ENCODE measurements around the gene STRBP. TPM values are rescaled to one million over a fixed set of nuclear protein-coding genes. Genes with fewer than 3 reads are reported as not detected.
"Not testable (repeated sequence)": the region's sequence is repeated elsewhere in the genome, so short reads cannot be mapped to it uniquely, and the experiment has no call there.

Gene STRBP
- polyA plus RNA-seq, 4 donors, result 43.5 to 52.3 (median 49.4) TPM

DNA sequence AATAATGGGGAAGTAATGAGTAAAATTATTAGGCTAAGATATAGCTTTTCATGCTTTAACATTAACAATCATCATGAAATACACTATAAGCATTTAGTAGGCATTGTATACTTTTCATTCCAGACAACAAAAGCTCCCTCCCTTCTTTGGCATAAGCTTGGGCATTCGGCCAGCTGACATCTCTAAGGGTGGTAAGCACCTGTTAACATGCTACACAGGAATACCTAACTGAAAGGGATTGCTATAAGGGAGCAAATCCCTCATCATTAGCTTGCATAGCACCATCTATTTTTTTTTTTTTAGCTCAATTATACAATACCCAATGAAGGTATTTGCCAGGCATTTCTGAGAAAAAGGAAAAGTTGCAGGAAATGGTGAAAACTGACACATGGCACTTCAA is 16.6 kb downstream of the STRBP start:
- no peak for DNase-seq (ENCODE audit: low read depth in 4 of 4, low spot score in 2 of 4)

DNA sequence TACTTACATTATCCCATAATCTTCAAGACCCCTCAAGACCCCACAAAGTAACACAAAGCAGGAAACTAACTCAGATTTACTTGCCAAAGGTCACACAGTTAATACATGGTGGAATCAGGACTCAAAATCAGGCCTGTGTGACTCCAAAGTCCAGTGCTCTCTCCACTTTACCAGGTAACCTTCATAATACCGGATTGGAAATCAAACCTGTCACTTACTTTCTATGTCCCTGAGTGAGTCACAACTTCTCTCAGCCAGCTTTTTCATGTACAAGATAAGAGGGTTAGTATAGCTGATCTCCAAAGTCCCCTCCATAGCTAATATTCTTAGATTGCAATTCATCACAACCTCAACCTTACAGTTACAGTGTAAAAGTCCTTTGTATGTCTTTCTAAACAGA is 17.1 kb downstream of the STRBP start:
- no peak for DNase-seq (ENCODE audit: low read depth in 4 of 4, low spot score in 2 of 4)

DNA sequence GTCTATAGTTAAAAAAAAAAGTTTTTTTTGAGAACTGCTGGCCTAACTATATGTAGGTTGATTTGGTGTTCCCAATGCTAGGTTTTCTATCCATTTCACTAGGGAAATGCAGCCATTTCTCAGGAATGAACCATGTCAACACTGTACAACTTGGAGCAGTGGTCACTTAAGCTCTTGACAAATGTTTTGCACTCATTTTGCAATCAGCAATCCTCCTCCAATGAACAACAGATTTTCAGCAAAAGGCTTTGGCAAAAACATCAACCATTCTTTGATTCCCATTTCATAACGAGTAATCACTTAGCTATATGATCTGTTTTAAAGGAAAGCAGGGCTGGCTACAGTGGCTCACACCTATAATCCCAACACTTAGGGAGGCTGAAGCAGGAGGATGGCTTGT is 17.9 kb downstream of the STRBP start:
- DNase-seq (ENCODE audit: low read depth in 4 of 4, low spot score in 2 of 4), result no peak

DNA sequence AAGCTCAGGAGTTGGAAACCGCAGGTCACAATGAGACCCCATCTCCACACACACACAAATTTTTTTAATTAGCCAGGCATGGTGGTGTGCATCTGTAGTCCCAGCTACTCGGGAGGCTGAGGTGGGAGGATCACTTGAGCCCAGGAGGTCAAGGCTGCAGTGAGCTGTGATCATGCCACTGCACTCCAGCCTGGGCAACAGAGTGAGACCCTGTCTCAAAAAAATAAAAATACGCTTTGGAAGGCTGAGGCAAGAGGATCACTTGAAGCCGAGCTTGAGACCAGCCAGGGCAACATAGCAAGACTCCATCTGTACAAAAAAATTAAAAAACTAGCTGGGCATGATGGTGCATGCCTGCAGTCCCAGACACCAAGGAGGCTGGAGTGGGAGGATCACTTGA is 19.2 kb downstream of the STRBP start:
- DNase-seq (ENCODE audit: low read depth in 4 of 4, low spot score in 2 of 4), result not testable (repeated sequence)

DNA sequence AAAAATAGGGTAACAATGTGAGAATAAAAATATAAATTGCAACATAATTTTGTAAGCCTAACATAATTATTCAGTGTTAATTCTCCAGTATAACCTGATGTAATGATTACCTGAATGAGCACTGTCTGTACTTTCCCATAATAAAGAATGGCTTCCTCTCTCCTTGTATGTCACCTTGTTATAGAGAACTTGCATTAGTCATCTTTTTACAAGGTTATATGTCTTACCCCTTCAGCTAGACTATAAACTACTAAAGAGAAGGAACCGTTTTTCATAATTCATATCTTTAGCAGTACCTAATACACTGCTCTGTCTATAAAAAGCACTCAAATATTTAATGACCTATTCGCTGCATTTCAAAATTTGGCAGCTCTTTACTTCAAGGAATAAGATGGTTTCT is 19.8 kb downstream of the STRBP start:
- no peak for DNase-seq (ENCODE audit: low read depth in 4 of 4, low spot score in 2 of 4)

DNA sequence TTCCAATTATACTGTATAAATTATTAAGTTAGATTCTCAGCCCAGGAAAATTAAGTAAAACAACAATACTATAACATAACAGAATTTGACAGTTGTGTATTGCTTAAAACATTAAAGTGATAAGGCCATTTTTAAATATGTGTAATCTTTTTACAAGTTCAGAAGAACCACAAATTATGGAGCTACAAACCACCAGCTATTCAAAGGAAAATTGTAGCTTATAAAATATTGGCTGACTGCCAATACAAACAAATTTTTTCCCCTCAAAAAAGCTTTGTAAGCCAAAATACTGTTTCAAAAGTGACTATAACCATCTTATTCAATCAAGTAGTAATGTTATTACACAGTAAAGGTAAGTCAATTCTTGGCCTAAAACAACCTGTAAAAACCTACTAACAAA is 21.9 kb downstream of the STRBP start:
- no peak for DNase-seq (ENCODE audit: low read depth in 4 of 4, low spot score in 2 of 4)

DNA sequence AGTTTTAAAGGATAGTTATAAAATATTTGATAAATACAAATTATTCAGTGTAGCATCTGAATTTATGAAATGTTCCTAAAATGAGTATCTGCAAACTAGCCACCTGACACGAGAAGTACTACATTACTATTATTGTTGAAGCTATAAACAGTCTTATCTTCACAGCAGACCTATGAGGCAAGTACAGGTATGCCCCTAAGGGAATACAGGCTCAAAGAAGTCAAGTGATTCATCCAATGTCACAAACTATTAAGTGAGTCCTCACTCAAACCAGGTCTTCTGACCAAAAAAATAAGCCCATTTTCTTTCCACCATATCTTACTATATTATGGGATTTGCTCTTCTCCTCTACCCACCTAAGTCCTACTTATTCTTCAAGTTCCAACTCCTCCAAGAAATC is 28.7 kb downstream of the STRBP start:
- DNase-seq (ENCODE audit: low read depth in 4 of 4, low spot score in 2 of 4), result no peak

DNA sequence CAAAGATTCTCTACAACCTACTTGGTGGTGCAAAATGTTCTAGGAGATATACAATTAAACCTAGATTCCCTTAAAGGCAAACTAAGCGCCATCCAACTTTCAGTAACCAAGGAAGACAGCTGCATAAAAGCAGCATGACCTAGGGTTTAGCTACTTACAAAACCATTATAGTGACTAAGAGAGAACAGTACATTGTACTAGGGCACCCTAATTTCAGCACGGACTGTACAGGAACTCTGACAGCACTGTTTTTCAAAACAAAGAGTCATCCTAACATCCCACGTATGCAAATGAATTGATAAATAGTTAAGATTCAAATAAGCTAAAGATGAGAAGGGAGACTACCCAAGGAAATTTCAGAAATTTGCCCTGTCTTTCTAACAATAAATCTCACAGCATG is 30.0 kb downstream of the STRBP start:
- DNase-seq (ENCODE audit: low read depth in 4 of 4, low spot score in 2 of 4), result no peak

DNA sequence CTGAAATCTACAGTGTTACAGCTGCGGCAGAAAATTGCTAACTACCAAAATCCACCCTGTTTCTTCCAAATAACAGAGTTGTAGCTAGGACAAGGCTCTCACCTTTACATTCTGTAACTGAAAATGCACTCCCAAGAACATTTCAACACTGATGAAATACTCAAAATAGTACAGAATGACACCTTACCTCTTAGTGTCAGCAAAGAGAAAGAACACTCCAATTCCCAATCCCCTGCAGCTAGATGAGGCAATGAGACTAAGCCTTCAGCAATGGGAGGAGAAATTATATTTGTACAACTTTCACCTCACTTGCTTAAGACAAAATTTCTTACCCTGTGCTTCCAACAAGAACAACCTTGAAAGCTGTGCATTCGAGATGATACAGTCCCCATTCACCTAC is 31.2 kb downstream of the STRBP start:
- DNase-seq (ENCODE audit: low read depth in 4 of 4, low spot score in 2 of 4), result no peak

DNA sequence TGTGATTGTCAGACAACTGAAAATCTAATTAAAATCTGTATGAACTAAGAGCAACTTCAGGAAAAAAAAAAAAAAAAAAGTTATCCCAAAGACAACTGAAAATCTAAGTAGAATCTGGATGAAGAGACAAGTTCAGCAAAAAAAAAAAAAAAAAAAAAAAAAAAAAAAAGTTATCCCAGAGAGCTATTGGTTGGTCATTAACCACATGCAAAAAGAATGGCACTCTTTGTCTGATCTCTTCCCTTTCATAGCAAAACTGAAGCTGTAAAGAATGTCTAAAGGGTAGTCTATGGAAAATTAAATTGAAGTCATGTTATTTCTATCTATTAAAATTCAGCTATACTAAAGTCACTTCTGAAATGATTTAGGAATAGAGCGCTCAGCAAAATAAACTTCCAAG is 32.9 kb downstream of the STRBP start:
- no peak for DNase-seq (ENCODE audit: low read depth in 4 of 4, low spot score in 2 of 4)

DNA sequence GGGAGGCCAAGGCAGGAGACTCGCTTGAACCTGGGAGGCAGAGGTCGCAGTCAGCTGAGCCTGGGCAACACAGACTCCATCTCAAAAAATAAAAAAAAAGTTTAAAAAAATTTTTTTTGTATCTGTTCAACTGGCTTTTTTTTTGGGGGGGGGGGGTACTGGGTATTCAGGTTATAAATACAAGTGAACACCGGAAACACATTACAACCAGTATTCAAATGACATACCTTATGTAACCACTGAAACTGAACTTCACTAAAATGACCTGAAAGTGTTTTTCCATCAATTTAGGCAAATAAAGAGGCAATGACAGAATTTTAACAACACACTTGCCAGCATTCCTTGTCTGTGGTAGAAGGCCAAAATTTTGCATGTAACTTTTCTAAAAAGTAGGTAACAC is 33.5 kb downstream of the STRBP start:
- no peak for DNase-seq (ENCODE audit: low read depth in 4 of 4, low spot score in 2 of 4)

DNA sequence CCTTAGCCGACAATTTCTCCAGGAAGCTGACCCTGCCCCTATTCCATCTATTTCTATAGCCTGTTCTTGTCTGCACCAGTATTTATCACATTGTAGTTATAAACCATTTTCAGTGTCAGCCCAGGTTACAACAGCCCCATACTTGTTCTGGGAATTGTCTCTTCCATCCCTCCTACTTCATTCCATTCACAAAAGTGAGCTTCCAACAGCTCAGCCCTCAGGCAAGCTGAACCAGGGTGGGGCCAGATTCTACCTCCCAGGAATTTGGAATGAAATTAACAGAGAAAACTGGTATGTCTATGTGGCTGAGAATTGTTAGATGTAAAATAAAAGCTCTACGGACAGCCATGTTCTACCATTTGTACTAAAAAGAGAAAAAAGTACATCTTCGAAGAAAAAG is 36.1 kb downstream of the STRBP start:
- no peak for DNase-seq (ENCODE audit: low read depth in 4 of 4, low spot score in 2 of 4)

DNA sequence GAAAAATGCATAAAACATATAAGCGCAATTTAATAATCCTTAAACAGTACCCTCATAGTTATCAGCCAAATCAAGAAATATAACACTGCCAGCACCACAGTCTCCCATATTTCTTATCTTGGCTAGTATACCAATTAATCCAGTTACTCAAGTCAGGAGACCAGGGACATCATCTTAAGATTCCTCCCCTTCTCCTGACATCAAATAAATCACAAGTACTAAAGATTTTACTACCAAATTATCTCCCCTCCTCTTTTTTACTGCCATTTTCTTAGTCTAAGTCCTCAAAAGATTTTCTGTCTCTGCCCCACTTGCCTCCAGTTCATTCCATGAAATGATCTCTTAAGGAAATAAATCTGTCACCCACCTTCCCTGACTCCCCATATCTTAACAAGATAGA is 37.0 kb downstream of the STRBP start:
- no peak for DNase-seq (ENCODE audit: low read depth in 4 of 4, low spot score in 2 of 4)

DNA sequence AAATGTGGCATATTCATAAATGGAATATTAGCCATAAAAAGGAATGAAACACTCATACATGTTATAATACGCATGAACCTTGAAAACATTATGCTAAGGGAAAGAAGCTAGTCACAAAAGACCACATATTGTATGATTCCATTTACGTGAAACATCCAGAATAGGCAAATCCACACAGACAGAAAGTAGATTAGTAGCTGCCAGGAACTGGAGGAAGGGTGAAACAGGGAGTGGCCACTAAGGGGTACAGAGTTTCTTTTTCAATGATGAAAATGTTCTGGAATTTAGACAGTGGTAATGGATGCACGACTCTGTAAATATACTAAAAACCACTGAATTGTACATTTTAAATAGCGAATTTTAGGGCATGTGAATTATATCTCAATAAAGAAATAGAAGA is 39.4 kb downstream of the STRBP start:
- DNase-seq (ENCODE audit: low read depth in 4 of 4, low spot score in 2 of 4), result no peak

DNA sequence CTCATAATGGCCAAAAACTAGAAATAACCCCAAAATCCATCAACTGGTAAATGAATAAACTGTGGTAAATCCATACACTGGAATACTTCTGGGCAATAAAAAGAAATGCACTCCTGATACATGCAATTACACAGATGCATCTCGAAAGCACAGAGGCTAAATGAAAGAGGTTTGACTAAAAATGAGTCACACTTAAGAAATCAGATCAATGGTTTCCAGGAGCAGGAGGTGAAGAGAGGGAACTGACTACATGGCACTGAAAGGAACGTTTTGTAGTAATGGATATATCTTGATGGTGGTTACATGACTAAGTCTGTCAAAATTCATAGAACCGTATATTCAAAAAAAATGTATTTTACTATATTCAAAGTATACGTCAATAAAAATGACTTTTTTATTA is 42.4 kb downstream of the STRBP start:
- no peak for DNase-seq (ENCODE audit: low read depth in 4 of 4, low spot score in 2 of 4)

DNA sequence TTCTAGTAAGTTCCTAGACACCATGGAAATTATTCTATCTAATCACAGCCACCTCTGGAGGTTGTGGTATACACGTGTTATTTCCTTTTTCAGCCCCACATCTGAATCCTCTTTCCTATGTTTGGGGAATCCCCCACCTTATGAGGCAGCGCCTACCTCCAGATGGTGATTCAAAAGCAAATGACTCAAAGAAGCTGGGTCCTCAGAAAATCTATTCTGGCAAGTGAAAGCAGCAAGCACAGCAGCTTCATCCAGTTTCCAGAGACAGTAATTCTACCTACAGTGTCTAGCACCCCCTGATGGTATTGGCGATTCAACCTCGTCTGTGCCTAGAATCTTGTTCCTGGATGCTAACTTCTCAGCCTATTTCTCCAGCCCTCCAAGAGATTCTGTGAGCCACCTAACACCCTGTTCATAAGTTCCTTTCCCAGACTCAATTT is 43.0 kb downstream of the STRBP start:
- DNase-seq (ENCODE audit: low read depth in 4 of 4, low spot score in 2 of 4), result no peak

DNA sequence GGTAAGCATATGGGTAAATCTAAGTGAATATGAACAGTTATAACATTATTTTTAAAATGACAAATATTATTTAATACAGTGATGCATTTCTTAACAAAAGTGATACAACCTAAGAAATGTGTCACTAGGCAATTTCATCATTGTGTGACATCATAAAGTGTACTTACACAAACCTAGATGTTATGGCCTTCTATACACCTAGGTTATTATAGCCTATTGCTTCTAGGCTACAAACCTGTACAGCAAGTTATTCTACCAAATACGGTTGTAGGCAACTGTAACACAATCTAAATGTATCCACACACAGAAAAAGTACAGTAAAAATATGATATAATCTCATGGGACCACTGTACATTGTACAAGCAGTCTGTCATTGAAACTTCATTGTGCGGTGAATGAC is 48.3 kb downstream of the STRBP start:
- DNase-seq (ENCODE audit: low read depth in 4 of 4, low spot score in 2 of 4), result no peak

DNA sequence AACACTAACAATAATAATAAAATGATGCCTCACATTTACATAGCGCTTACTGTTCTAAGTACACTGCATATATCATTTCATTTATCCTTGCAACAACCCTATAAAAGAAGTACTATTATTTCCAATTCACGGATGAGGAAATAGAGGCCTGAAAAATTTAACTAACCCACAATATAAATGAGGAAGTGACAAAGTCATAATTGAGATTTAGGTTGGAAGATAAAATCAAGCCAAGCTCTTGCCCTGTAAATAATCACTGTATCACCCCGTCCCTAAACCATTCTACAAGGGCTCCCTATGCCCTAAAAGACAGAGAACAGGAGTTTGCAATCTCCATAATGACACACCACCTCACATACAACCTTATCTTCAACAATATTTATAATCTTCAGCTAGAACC is 49.6 kb downstream of the STRBP start:
- DNase-seq (ENCODE audit: low read depth in 4 of 4, low spot score in 2 of 4), result no peak

DNA sequence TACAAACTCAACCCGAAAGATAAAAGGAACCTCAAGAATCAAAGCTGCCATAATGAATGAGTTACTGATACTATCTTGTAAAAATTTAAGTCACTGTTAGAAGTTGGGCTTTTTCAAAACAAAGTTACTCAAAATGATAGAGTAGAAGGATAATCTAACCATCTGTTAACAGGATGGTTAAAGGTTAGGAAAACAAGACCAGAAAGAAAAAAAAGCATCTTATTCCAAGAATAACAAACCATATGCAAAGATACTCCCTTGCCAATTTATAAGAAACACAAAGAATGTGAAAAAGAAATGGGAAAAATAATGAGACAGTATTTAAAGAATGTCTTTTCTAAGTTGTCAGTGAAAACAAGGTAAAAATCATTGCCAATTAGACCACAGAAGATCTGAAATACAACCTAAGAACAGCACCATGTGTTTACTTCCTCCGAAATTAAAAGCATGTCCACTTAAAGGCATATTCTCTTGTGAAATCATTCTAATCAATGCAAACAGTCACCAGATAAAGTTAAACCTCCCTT is 51.2 kb downstream of the STRBP start:
- no peak for DNase-seq (ENCODE audit: low read depth in 4 of 4, low spot score in 2 of 4)

DNA sequence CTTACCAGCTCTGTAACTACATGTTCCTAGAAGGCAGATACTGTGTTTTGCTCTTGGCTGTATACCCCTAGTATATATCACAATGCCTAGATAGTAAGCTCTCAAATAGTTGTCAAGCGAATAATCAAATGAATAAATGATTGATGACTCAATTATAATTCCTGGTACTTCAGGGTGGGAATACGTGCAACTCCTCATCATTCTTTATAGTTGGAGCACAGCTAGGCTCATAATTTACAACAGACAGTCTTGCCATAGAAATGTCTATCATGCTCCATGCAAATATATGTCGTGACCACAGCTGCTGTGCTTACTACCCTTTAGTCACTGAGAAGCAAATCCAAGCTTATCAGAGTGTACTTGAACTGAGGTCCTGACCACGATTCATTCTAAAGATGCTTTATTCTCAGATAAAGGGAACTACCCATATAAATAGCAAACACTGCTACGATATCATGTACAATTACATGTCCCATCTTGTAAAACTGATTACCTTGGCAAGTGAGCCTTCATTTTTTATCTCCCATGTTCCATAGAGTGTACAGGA is 52.1 kb downstream of the STRBP start:
- no peak for DNase-seq (ENCODE audit: low read depth in 4 of 4, low spot score in 2 of 4)

DNA sequence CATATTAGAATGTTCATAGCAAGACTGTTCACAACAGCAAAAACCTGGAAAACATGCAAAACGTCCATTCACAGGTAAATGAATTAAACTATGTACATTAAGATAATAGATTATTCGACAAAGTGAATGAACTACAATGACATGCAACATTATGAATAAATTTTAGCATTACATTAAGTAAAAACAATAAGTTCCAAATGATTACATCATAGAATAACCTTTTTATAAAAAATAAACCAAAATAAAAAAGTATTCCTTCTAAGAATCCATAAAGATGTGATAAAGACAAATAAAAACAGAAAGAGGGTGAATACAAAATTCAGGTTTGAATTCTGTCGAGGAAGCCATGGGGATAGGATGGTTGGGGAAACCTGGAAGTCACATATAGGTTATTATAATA is 57.3 kb downstream of the STRBP start:
- DNase-seq (ENCODE audit: low read depth in 4 of 4, low spot score in 2 of 4), result no peak

DNA sequence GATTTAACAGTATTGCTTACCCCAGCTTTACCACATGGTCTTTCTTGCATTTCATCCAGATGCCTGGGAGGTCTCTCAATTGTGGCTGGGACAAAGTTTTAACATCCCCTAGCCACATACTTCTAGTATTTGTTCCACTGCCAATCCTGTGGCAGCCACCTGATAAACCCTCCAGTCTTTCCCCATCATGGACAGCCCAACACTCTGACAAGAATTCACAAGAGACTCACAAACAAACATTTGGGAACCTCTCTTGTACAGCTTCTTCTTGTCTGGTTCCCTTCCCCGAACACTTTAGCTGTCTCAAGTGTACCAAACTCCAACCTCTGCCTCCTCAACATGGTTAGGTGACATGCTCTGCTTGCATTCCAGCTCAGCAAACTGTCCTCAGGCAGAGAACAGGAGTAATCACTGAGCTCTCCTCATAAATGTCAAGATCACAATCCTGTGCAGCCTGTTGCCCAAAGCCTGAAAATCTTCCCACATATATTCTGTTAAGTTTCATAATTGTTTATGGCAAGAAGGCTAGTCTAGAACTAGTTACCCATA is 59.7 kb downstream of the STRBP start:
- no peak for DNase-seq (ENCODE audit: low read depth in 4 of 4, low spot score in 2 of 4)

DNA sequence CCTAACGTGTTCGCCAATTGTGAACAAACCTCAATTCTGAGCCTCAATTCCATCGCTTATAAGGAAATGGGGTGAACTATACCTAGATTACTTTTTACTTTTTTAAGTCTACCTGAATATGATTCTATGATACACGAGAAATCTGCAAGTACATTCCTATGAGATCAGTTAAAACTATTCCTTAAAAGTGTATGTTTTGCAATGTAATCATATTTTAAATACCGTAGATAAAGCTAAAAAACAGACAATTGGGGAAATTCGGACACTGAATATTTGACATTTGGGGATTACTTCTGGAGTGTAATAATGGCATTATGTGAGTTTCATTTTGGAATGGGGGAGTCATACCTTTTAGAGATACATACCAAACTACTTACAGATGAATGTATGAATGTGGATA is 62.3 kb downstream of the STRBP start:
- DNase-seq (ENCODE audit: low read depth in 4 of 4, low spot score in 2 of 4), result no peak

Measured in left renal cortex interstitium (tissue), 4 donors.